DMS 273 (cell line): ENCODE data around the gene PCDHGC5.

ENCODE experiments used
- DNase-seq: peaks from one replicate; lab custom pipeline; 2025; ENCODE audit not compliant: unreplicated experiment; lab: John Stamatoyannopoulos, UW

Gene PCDHGC5

DNA sequence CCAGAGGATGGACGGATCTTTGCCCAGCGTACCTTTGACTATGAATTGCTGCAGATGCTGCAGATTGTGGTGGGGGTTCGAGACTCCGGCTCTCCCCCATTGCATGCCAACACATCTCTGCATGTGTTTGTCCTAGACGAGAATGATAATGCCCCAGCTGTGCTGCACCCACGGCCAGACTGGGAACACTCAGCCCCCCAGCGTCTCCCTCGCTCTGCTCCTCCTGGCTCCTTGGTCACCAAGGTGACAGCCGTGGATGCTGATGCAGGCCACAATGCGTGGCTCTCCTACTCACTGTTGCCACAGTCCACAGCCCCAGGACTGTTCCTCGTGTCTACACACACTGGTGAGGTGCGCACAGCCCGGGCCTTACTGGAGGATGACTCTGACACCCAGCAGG lies 1.9 kb downstream of the PCDHGC5 start:
- DNase-seq = no peak

DNA sequence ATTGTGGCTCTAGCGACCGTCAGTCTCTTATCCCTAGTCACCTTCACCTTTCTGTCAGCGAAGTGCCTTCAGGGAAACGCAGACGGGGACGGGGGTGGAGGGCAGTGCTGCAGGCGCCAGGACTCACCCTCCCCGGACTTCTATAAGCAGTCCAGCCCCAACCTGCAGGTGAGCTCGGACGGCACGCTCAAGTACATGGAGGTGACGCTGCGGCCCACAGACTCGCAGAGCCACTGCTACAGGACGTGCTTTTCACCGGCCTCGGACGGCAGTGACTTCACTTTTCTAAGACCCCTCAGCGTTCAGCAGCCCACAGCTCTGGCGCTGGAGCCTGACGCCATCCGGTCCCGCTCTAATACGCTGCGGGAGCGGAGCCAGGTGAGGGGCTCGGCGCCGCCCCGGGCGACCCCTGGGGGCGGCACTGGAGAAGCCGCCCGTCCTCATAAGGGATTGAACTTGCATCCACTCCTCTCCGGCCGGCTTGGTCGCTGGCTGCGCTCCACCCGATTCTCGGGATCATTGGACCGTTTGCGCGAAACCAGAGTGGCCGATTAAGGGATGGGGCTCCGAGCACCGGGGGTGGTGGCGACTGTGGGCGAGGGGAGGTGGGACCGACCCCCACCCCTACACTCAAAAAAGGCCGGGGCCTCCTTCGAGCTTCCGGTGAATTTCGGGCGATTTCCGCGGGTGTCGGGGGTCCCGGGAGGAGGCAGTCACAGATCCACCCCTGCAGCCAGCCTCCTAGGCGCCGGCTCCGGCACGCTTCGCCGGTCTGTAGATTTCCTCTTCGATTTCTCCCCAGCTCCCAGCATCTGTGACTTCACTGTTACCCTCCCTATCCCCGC lies 2.7 kb downstream of the PCDHGC5 start:
- no peak for DNase-seq

DNA sequence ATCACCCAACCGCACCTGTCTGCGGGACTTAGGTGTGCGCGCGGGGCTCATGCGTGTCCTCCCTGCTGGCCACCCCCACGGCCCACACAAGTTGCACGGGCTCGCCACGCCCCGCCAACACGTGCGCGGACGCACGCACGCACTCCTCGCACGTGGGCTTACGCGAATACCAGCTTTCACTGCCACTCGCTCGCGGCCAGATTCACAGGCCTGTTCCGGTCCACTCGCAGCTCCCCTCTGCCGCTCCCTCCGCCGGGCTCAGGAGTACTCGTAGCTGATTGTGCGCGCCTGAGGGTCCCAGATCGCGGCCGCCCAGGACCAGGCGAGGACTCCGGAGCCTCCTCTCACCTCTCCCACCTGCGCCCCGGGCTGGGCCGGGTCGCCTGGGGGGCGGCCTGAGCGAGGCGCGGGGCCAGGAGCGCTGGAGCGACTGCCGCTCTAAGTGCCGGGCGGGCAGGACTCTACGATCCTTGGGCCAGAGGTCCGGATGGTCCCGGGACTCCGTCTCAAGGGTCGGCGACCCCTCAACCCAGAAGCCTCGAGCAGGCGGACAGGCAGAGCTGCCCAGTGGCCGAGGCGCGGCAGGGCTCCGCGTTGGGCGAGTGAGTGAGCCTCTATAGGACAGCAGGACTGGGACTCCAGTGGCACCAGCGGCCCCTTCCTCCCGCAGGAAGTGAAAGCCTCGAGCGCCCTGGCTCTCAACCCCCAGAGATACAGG lies 3.4 kb downstream of the PCDHGC5 start:
- no peak for DNase-seq

DNA sequence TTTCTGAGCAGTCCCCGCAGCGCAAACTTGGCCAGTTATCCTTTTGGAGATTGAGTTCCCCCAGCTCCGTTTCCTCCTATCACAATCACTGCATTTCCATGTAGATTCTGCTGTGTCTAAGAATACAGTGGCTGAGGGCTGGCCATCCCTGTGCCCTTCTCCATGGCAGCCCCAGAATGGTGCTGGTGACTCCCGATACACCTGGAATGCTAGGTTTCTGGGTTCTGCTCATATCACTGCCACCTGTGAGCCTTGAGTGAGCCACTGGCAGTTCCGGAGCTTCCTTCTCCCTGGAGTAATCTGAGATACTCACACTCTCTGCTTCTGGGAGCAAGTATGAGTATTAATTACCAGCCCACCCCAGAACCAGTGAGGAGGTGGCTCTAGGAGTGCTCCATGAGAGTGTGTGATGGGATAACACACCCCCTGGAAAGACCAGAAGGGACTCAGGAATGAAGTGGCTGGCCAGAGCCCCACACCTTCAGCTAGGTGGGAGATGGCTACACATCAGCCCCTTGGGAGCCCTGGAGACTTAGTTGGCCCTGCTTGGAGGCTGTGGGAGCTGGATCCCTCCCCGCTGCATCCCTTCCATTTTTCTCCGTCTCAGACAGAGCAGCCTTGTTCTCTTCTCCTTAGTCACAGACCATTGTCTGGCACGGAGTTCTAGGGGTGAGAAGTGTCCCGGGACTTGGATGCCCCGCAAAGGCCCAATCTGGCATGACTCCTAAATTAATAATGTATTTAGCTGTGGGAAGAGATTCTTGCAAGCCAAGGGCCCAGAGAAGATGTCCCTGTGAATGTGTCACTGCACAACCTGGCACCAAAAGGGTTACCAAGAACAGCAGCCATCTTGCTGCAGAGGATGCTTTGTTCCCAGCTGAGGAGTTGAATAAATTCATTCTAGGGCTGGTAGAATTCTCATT lies 4.9 kb downstream of the PCDHGC5 start:
- no peak for DNase-seq

DNA sequence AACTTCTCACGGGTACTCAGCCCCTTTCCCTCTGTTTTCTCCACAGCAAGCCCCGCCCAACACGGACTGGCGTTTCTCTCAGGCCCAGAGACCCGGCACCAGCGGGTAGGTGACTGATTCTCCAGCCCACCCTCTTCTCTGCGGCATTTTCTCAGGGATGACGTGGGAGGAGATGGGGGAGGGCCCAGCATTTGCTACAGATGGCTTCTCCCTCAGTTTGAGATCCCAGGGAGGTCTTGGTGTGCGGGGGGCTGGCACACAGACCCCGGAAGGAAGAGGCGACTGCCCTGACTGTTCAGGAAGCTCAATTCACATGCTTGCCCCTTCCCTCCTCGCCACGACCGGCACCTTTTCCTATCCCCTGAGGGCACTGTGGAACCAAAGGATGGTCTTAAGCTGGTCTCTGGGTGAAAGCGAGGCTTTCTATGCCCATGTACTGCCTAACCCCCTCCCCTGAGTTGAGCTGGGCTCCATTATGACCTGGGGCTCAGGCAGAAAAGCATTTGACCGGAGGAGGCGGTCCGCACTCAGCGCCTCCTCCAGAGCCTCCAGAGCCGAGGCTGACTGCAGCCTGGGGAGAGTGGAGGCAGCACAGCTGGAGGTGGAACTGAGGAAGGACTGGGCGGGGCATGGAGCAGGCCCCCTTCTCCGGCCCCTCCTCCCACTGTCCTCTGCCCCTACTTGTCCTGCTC lies 6.0 kb downstream of the PCDHGC5 start:
- no peak for DNase-seq

DNA sequence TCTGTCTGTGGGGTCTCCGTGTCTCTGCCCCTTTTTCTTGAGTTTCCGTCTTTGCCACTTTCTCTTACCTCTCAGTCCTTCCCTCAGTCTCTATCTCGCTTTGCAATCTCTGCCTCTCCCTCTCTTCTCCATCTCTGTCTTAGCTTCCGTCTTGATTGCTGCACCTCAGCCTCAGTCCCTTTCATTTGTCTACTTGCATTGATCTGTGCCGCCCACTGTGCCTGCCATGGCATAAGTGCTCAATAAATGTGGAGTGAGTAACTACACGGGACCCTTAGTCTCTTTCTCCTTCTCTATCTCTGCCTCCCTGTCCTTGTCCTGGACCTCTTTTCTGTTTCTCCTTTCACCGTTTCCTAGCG lies 6.6 kb downstream of the PCDHGC5 start:
- DNase-seq = no peak

DNA sequence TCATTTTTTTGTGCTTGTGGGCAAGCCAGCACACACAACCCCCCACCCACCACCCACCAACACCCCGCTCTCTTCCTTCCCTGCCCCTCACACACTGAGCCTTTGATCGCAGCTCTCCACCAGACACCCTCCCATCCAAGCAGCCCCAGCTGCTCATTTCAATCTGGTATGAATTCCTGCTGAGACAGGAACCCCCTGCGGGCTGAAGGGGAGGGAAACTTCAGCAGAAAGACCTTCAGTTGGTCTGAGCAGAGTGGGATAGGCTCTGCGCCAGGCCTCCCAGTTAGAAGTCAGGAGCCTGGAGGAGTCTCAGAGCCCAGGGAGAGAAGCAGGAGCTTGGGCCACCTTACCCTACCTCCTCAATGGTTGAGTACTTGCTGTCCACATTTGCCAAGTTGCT lies 7.2 kb downstream of the PCDHGC5 start:
- peak; percentile 60 for DNase-seq

DNA sequence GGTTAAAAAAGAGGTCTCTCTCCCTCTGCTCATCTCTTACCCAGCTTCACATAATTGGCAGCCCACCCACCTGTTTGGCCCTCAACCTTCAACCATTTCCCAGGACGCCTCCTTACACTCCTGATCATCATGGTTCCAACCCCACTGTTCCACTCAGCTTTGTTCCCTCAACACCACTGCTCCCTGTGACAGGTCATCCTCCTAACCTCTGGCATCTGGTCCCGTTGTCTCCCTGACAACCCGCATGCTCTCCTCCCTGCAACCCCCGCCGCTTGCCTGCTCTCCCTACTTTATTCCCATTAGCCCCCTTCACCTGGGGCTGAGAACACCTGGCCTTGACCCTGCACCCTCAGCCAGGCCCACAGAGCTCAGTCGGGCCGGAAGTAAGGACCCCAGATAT lies 12.9 kb downstream of the PCDHGC5 start:
- no peak for DNase-seq

DNA sequence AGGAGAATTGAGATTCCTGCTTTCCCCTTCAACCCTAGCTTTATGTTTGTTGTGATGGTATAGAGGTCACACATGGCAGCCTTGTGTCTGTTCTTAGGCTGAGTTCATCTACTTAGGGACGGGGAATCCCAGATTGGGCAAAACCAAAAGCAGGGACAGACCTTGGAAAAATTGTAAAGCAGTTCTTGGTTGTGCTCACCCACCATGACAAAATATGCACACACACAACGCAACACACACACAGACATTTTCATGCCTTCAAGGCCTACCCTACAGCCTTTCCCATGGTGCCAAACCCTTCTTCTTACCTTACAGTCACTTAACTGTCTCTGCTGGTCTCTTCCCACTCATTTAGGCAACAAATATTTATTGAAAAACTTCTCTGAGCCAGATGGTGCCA lies 14.8 kb downstream of the PCDHGC5 start:
- peak; percentile 21 for DNase-seq

DNA sequence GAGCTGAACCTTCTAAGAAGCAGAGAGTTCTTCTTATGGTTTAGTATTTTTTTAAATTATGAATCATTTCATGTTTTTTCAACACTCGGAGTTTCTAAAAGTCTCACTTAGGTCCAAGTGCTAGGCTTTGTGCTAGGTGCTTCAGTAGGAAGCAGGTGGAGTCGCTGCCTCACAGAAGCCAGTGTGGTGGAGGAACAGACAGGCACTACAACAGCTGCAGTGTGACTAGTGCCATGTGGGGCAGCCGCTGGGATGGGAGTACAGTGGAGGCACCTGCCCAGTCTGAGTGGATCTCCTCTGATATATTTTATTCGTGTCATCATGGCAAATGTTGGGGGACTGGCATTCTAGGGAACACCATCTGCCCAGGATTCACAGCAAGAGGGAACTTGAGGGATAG lies 15.3 kb downstream of the PCDHGC5 start:
- DNase-seq = peak; percentile 39

DNA sequence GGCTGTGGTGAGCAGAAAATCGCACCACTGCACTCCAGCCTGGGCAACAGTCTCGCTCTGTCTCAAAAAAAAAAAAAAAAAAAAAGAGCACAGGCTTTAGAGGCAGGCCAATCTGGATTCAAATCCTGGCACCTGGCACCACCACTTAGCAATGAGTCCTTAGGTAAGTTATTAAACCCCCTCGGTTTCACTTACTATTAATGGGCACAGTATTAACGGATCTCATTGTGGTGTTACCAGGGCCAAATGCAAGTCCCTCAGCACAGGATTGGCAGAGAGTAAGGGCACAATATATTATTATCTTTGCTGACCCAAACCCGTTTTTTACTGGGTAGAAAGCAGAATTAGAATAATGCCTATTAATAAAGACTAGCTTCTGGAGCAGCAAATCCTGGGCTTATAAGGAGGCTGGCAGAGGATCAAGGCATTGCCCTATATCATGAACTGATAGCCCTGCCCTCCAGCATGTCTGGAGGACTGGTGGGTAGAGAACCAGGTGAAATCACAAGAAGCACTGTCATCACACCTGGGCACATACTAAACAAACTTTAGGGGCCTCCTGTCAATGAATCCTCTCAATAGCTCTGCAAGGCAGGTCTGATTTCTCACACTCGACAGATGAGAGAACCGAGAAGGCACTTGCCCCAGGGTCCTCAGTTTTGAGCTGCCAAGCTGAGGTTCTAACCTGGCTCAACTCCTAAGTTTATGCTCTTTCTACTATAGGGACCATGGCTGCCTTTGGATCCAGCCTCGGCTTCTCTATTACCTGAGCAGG lies 17.7 kb downstream of the PCDHGC5 start:
- no peak for DNase-seq

DNA sequence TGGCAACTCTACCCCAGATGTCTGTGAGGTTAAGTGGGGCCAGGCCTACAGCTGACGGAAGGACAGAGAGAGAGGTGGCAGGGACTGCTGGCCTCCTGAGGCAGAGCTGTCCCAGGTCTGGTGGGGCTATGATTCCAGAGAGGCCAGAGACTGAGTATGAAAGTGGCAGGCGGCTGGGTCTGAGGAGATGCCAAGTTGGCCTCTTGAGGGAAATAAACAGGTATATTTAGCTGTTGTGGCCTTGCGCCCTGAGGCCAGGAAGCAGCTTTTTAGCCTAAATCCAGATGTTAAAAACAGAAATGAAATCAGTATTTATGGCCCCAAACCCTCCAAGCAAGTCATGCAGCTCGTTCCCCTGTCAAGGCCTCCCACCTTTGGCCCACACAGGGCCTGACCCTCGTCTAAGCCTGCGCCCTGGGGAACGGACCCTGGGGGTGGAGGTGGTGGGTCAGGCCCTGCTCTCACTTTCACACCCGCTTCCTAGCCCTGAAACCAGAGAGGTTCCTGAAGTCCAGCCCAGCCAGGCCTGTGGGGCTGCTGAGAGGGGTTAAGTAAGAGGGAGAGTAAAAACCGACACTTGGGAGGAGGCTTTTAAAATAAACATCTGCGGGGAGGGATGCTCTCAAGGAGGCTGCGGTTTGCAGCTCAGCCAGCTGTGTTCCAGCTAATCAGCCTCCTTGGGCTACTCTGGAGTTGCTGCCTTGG lies 18.7 kb downstream of the PCDHGC5 start:
- DNase-seq = no peak

DNA sequence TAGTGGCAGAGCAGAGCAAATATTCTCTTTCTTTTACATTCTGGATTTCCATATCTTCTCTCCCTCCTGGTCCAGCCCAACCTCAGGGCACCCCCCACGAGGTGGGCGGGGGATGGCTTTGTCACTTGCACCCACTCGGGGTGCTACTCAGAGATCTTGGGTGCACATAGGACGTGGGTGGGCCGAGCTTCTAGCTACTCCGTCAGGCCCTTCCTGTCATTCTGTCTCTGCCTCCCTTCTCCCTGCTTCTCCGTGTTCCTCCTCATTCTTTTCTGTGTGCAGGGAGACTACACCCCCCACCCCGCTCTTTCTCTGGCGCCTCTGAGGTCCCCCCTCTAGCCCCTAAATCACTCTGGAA lies 19.5 kb downstream of the PCDHGC5 start:
- no peak for DNase-seq

DNA sequence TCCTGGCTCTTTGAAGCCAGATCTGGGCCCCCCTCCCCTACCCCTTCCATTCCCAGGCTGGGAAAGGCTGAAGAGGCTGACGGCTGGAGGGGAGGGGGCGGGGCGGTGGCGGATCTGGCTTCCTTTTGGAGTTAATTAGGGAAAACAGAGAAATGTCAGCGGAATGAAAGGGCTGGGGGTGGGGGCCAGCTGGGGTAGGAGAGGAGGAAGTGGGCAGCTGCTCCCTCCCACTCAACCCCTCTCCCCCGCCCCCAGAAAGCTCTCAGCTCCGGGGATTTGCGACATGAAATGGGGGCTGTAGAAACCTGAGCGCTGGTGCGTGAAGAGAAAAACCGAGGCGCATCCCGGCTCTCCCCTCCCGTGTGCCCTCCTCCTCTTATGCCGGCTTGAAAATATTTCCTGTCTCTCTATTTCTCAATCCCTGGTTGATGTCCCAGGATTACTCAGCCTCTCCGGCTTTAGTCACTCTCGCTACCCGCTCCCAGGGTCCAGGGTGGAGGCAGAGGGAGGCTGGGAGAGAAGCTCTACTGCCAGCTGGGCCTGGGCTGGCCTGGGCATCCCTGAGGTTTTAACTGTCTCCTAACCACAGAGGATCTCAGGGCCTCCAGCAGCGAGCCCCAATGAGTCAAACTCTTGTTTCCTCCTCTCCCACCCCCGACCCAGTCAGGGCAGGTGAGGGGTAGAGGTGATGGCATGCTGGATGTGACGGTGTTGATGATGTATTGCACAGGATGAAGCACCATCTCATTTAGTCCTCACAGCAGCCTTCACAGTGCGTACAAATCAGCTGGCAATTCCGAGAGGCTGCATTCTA lies 20.1 kb downstream of the PCDHGC5 start:
- DNase-seq = peak; percentile 67

DNA sequence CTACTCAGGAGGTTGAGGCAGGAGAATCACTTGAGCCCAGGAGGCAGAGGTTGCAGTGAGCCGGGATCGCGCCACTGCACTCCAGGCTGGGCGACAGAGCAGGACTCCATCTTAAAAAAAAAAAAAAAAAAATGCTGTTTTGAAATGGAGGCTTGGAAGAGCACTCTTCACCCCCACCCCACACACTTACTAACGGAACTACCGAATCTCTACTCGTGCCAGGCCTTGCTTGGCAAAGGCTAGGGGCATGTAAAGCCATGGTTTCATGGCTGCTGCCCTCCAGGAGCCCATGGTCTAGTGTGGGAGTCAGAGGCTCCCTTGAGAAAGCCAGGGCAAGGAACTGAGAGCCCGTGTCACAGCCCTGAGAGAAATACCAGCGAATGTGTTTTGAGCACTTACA lies 21.3 kb downstream of the PCDHGC5 start:
- no peak for DNase-seq

DNA sequence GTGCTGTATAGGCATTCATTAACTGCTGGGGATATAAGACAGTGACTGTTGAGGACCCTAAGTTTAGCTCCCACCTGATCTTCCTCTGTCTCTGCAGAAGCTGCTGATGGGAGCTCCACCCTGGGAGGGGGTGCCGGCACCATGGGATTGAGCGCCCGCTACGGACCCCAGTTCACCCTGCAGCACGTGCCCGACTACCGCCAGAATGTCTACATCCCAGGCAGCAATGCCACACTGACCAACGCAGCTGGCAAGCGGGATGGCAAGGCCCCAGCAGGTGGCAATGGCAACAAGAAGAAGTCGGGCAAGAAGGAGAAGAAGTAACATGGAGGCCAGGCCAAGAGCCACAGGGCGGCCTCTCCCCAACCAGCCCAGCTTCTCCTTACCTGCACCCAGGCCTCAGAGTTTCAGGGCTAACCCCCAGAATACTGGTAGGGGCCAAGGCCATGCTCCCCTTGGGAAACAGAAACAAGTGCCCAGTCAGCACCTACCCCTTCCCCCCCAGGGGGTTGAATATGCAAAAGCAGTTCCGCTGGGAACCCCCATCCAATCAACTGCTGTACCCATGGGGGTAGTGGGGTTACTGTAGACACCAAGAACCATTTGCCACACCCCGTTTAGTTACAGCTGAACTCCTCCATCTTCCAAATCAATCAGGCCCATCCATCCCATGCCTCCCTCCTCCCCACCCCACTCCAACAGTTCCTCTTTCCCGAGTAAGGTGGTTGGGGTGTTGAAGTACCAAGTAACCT lies 22.1 kb downstream of the PCDHGC5 start:
- no peak for DNase-seq

DNA sequence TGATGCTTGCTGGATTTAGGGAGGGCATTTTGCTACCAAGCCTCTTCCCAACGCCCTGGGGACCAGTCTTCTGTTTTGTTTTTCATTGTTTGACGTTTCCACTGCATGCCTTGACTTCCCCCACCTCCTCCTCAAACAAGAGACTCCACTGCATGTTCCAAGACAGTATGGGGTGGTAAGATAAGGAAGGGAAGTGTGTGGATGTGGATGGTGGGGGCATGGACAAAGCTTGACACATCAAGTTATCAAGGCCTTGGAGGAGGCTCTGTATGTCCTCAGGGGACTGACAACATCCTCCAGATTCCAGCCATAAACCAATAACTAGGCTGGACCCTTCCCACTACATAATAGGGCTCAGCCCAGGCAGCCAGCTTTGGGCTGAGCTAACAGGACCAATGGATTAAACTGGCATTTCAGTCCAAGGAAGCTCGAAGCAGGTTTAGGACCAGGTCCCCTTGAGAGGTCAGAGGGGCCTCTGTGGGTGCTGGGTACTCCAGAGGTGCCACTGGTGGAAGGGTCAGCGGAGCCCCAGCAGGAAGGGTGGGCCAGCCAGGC lies 23.0 kb downstream of the PCDHGC5 start:
- DNase-seq = no peak

DNA sequence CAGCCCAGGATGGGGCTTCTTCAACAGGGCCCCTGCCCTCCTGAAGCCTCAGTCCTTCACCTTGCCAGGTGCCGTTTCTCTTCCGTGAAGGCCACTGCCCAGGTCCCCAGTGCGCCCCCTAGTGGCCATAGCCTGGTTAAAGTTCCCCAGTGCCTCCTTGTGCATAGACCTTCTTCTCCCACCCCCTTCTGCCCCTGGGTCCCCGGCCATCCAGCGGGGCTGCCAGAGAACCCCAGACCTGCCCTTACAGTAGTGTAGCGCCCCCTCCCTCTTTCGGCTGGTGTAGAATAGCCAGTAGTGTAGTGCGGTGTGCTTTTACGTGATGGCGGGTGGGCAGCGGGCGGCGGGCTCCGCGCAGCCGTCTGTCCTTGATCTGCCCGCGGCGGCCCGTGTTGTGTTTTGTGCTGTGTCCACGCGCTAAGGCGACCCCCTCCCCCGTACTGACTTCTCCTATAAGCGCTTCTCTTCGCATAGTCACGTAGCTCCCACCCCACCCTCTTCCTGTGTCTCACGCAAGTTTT lies 23.6 kb downstream of the PCDHGC5 start:
- peak; percentile 68 for DNase-seq
